GM19328 (cell line): ENCODE results near the gene RPL18A.
"Not testable (repeated sequence)": the region's sequence is repeated elsewhere in the genome, so short reads cannot be mapped to it uniquely, and the experiment has no call there.

ENCODE experiments used
- ATAC-seq: cut with Tn5 transposase; IDR thresholded peaks from one replicate; pipeline ENCODE4 v1.9.1; 2021; ENCODE audit warnings: mild to moderate bottlenecking, moderate library complexity; ENCODE audit not compliant: unreplicated experiment

Gene RPL18A

DNA sequence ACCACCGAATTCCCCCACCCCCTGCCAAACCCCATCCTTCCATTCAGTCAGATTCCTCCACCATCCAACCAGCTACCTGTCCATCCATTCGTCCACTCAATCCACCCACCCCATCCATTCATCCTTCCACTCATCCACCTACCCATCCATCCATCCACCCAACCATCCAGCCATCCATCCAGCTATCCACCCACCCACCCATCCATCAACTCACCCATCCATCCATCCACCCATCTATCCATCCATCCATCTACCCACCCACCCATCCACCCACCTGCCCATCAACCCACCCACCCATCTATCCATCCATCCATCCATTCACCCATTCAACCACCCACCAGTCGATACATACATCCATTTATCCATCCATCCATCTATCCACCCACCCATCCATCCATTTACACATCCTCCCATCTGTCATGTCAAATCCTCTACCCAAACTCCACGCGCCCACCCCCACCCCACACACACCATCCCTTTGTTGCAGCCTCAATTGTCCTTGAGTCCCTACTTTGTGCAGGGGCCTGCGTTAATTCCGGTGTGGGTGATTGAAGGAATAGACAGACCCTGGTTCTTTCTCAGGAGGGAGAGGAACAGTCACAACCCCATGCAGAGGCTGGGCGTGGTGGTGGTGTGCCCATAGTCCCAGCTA, 6.7 kb downstream of the RPL18A start:
- ATAC-seq: no peak

DNA sequence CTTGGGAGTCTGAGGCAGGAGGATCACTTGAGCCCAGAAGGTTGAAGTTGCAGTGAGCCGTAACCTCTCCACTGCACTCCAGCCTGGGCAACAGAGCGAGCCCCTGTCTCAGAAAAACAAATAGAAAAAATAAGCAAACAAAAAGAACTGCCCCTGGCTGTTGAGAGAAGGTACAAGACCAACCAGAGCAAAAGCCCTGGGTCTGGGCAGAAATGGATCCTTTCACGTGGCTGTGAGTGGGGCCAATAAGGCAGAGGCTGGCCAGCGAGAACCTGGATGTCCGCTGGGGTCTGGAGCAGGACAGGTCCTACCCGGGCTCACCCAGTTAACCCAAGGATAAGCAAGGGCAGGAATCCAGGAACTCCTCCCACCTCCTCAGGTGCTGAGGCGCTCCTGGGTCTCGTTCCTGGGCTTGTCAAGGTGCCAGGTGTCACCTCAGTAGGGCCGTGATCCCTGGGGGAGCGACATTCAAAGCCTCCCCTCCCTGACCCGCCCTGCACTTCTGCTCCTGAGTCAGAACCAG, 7.3 kb downstream of the RPL18A start:
- ATAC-seq: no peak

DNA sequence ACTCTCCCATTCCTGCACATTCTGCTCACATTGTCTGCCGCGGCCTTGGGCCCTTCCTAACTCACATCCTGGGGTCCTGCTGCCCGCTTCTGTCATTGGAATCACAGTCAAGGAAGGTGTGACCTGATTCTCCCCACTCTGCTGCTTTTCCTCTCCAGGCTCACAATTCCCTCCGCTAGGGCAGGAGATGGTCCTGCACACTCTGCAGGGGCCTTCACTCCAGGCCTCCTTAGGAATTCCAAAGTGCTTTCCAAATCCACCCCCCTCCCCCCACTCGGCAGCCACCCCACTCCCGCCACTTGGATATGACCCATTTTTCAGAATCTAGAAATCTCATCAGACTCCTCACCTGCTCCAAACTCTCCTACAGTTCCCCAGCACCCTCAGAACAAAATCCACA, 9.0 kb downstream of the RPL18A start:
- no peak for ATAC-seq

DNA sequence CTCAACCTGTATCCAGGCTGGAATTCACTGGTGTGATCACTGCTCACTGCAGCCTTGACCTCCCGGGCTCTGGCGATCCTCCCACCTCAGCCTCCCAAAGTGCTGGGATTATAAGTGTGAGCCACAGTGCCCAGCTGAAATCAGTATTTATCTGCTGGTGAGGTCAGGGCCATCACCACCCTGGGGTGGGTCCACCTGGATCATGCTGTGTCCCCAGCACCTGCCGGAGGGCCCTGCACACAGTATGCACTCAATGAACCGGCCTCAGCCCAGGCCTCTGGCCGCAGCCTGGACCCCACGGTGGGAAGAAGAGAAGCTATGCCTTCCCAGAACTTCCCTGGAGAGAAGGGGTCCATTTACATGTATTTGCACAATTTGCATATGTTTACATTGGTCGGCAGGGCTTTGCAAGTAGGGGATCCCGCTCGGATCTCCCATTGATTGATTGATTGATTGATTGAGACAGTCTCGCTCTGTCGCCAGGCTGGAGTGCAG, 9.5 kb downstream of the RPL18A start:
- no peak for ATAC-seq

DNA sequence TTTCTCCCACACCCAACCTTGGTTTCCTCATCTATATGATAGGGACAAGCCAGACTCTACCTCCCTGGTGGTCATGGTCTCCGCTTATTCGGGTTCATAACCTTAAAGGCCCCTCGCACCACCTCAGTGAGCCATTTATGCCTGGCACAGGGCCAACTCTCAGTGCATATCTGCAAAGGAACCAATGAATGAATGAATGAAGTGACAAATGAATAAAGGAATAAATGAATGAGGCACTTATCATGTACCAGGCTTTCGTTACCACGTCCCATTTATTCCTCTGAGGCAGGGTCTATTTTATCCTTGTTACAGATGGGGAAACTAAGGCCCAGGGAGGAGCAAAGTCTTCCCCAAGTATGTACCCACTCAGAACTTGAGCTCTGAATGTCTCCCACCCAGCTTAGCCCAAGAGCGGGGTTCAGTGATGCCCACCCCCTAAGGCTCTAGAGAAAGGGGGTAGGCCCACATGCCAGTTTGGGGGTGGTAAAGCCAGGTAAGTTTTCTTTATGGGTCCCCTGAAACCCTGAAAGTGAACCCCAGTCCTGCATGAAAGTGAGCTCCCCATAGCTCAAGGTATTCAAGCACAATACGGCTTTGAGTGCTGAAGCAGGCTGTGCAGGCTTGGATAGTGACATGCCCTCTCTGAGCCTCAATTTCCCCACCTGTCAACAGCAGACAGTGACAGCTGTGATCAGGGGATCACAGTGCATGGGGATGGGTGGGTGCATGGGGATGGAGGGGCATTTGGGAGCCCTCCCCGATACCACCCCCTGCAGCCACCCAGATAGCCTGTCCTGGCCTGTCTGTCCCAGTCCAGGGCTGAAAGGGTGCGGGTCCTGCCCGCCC, 11.5 kb downstream of the RPL18A start:
- ATAC-seq: no peak

DNA sequence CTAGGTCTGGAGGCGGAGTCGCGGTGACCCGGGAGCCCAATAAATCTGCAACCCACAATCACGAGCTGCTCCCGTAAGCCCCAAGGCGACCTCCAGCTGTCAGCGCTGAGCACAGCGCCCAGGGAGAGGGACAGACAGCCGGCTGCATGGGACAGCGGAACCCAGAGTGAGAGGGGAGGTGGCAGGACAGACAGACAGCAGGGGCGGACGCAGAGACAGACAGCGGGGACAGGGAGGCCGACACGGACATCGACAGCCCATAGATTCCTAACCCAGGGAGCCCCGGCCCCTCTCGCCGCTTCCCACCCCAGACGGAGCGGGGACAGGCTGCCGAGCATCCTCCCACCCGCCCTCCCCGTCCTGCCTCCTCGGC, 12.2 kb downstream of the RPL18A start, which contains the start of gene SLC5A5:
Gene SLC5A5 (plus strand): TSS at position 68 of the 373 bp plus-strand sequence. CDS start 375 bp downstream, outside the sequence.
- no peak for ATAC-seq

DNA sequence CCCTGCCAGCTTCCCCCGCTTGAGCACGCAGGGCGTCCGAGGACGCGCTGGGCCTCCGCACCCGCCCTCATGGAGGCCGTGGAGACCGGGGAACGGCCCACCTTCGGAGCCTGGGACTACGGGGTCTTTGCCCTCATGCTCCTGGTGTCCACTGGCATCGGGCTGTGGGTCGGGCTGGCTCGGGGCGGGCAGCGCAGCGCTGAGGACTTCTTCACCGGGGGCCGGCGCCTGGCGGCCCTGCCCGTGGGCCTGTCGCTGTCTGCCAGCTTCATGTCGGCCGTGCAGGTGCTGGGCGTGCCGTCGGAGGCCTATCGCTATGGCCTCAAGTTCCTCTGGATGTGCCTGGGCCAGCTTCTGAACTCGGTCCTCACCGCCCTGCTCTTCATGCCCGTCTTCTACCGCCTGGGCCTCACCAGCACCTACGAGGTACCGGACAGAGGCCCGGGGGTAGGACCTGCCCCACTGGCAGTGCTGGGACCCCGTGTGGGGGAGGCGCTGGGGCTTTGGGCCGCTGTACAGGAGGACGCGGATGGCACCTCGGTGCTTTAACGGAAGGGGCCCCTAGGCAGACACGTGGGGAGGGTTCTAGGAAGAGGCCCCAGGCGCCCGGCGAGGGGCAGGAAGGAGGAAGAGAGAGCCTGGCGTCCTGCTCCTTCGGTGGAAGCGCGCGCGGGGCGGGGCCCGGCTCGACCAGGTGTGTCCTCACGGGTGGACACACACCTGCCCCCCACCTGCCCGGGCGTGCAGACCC, 12.7 kb downstream of the RPL18A start:
- no peak for ATAC-seq

DNA sequence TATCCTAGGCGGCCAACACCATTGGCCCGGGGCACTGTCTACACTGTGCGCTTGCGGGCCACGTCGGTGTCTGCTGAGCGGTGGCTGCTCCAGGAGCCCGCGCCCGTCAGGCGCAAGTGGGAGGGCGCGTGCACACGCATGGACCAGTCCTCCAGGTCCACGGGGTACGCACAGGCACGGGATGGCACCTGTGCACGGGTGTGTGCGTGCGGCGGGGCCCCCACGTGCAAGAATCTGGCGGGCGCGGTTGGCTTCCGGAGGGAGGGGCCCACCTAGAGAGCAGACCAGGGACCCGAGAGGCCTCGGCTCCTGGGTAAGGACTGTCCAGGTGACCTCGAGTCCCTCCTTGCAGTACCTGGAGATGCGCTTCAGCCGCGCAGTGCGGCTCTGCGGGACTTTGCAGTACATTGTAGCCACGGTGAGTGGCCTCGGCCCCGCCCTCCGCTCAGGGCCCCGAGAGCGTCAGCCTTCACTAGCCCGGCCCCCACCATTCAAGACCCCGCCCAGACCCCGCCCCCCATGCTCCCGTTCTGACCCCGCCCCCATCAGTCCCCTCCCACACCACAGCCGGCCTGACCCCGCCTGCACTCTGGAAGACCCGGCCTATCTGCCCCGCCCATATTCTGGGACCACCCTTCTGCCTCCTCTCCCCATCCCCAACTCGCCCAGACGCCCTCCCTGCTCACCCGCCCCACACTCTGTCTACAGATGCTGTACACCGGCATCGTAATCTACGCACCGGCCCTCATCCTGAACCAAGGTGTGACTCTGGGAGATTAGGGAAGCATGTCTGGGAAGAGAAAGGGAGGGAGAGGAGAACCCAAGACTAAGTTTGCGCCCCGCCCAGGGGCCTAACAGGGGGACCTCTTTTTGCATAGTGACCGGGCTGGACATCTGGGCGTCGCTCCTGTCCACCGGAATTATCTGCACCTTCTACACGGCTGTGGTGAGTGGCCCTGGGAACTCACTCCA, 14.4 kb downstream of the RPL18A start:
- ATAC-seq: no peak

DNA sequence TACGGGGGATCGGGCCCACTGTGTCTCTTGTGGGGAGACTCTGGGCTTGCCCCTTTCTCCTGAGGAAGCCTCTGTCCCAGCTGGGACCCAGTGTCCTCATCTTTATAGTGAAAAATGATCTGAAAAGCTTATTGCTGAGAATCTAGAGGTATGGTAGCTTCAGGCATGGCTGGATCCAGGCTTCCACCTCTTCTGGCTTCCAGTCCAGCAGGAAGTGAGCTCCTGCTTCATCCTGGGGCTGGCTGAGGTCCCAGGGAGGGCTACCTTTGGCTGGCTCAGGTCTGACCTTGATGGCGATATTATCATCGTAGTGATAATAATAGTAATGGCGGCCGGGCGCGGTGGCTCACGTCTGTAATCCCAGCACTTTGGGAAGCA, 15.0 kb downstream of the RPL18A start:
- no peak for ATAC-seq

DNA sequence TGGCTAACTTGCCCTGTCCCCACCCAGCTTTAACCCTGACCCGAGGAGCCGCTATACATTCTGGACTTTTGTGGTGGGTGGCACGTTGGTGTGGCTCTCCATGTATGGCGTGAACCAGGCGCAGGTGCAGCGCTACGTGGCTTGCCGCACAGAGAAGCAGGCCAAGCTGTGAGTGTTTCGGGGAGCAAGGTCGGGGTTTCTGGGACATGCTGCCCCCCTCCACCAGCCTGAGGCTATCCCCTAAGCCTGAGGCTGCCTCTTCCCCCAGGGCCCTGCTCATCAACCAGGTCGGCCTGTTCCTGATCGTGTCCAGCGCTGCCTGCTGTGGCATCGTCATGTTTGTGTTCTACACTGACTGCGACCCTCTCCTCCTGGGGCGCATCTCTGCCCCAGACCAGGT, 18.0 kb downstream of the RPL18A start:
- no peak for ATAC-seq

DNA sequence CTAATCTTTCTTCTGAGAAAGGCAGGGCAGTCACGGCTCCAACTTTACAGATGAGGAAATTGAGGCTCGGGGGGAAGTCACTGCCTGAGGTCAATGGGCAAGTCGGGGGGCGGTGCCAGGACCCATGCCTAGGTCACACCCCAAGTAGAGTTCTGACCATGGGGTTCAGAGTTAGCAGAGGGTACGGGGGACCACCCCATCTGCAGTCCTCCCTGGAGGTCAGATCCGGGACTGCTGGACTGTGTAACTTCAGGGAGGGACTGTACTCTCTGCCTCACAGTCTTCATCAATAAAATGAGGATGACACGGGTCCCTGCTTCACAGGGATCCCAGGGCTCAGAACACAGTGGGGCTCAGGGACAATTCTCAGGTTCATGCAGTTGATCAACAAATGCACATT, 19.8 kb downstream of the RPL18A start:
- ATAC-seq: no peak

DNA sequence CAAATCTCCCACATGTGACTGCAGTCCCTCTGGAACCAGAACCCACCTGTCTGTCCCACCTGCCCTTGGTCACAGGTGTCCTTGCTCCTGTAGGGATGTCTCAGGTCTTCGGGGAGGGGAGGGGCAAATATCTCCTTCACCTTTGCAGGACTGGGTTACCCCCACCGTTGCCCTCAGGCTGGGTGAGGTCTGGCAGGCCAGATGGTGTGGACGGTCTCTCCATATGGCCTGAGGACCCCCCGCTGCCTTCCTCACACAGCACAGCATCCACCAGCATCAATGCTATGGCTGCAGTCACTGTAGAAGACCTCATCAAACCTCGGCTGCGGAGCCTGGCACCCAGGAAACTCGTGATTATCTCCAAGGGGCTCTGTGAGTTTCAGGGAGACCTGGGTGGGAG, 22.0 kb downstream of the RPL18A start:
- ATAC-seq: no peak

DNA sequence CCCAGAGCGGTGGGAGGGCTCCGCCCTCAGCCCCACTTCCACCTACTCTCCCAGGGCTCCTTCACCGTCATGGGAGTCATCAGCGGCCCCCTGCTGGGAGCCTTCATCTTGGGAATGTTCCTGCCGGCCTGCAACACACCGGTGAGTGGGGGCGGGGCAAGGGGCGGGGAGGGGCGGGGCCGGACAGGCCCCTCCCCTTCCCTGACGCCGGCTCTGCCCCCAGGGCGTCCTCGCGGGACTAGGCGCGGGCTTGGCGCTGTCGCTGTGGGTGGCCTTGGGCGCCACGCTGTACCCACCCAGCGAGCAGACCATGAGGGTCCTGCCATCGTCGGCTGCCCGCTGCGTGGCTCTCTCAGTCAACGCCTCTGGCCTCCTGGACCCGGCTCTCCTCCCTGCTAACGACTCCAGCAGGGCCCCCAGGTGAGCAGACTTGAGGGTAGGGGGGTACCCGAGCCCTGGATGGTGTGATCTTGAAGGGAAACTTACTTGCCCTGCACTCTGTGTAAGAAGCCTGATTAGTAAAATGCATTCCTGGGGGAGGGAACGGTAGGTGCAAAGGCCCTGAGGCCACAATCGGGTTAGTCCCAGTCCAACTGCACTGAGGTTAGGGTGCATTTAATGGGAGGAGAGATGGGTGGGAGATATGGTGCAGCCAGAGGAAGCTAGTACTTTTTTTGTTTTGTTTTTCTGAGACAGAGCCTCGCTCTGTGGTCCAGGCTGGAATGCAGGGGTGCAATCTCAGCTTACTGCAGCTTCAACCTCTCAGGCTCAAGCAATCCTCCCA, 24.1 kb downstream of the RPL18A start:
- ATAC-seq: no peak

DNA sequence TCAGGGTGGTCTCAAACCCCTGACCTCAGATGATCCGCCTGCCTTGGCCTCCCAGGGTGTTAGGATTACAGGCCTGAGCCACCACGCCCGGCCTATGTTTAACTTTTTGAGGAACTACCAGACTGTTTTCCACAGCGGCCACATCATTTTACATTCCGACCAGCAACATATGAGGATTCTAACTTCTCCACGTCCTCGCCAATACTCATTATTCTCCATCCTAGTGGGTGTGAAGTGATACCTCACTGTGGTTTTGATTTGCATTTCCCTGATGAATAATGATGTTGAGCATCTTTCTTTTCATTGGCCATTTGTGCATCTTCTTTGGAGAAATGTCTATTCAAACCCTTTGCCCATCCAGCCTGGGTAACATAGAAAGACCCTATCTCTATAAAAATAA, 26.8 kb downstream of the RPL18A start:
- ATAC-seq: no peak

DNA sequence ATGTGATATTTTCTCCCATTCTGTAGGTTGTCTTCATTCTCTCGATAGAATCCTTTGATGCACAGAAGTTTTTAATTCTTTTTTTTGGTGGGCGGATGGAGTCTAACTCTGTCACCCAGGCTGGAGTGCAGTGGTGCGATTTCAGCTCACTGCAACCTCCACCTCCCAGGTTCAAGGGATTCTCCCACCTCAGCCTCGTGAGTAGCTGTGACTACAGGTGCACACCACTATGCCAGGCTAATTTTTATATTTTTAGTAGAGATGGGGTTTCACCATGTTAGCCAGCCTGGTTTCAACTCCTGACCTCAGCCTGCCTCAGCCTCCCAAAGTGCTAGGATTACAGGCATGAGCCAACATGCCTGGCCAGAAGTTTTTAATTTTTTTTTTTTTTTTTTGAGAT, 27.5 kb downstream of the RPL18A start:
- not testable (repeated sequence) for ATAC-seq

DNA sequence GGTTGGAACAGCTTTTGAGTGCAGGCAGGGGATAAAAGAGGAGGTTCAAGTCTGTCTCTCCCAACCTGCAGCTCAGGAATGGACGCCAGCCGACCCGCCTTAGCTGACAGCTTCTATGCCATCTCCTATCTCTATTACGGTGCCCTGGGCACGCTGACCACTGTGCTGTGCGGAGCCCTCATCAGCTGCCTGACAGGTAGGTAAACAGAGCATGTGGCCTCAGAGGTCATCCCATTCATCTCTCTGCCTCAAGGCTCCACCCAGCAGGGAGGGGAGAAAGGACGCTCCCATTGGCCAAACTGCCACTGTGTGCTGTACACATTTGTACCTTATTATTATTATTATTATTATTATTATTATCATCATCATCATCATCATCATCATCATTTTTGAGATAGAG, 28.6 kb downstream of the RPL18A start:
- ATAC-seq: no peak

DNA sequence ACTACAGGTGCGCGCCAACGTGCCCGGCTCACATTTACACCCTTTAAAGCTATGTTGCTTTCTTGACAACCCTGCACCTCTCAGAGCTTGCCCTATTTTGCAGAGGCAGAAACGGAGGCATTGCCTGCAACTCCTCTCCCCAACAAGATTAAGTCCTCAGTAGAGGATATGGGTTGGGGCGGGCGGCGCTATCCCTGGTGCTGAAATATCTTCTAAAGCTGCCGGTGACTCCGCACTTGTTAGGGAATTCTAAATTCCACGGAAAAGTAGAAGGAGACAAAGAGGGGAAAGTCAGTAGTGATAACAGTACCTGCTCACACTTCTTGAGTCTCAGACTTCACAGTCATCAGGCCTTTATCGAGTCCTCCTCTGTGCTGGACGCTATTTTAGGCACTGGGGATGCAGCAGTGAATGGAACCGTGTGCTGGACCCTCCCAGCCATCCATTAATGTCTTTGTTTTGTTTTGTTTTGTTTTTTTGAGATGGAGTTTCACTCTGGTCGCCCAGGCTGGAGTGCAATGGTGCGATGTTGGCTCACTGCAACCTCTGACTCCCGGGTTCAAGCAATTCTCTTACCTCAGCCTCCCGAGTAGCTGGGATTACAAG, 30.0 kb downstream of the RPL18A start:
- no peak for ATAC-seq

DNA sequence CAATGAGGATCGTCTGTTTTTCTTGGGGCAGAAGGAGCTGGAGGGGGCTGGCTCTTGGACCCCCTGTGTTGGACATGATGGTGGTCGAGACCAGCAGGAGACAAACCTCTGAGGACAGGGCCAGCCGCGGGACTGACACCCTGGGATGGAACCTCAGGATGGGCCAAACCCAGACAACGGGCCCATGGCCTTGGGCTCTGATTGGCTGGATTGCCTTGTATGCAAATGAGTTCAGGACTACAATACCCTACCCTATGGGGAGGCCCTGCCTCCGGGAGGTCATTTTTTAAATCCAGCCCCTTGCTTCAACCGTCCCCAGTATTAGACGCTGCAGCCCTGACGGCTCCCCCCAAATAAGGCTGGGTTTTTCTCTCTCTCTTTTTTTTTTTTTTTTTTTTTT, 34.1 kb downstream of the RPL18A start:
- ATAC-seq: no peak

DNA sequence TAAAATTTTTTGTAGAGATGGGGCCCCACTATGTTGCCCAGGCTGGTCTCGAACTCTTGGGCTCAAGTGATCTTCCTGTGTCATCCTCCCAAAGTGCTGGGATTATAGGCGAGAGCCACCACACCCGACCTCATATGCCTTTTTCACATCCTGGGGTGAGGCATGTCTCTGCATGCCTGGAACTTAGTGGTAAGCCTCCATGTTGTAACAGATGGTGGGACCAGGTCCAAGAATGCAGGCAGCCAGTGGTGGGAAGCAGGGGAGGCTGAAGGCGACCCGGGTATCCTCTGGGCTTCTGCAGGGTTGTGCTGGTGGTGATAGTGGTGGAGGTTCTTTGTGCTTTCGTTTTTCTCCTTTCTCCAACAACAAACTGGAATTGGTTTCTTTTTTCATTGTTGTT, 43.0 kb downstream of the RPL18A start:
- ATAC-seq: no peak
